ENCODE measurements around the gene SLC22A4.

GRCh38 chr5:132293066-132293991 lies 865 bp upstream of the SLC22A4 start:
- TF ChIP-seq POLR2A (IDR thresholded peaks at IDR 0.05) (peak in 2 of 4 donors; percentile 7 to 10), CTCF (IDR thresholded peaks at IDR 0.05) (peak in 1 of 6 experiments; percentile 20), POLR2AphosphoS5 (IDR thresholded peaks at IDR 0.05) (peak; percentile 52 to 58), EP300 (IDR thresholded peaks at IDR 0.05) (peak in 1 of 4 donors; percentile 62)

Data from upper lobe of left lung (tissue), 4 donors.